HL-60 (cell line): ENCODE results near the gene PTPRM.

Experiments
- CTCF ChIP-seq: IDR thresholded peaks from one replicate; pipeline ENCODE4 v1.5.1; 2011; ENCODE audit warnings: low read length, control low read depth, inconsistent platforms; ENCODE audit not compliant: insufficient read depth
- SPI1 ChIP-seq: IDR thresholded peaks from 2 replicates; pipeline ENCODE4 v1.6.1; 2012; ENCODE audit warnings: low read depth, mild to moderate bottlenecking, borderline replicate concordance

DNA sequence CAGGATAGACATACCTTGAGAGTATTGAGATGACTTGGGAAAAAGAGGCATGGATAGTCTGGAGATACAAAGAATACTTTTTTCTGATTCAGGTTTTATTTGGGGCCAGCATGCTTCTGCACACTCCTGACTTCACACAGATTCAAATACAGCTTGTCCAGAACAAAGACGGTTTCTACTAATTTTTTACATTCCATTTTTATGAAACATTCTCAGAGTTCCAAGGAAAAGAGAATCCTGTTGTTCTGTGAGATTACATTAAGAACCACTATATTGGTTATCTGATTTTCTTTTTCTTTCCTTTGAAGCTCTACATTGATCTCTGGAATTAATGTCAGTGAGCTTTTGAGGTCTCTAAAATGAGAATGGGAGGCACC is 41.0 kb downstream of the PTPRM start:
- TF ChIP-seq CTCF (no peak), SPI1 (no peak)
